Occipital lobe (tissue), 2 donors: ENCODE results near the gene CASKIN2. TPM values are rescaled to one million over a fixed set of nuclear protein-coding genes. Genes with fewer than 3 reads are reported as not detected.

Source experiments
- DNase-seq: peaks from one replicate; lab custom pipeline; 2025; lab: John Stamatoyannopoulos, UW
- total RNA-seq: library from RNA; depleted of rRNA; stranded (reverse); fragments of >200 nt; gene quantifications from one replicate; pipeline ENCODE4 v1.2.3, GENCODE V29; 2014

Gene CASKIN2
- total RNA-seq: 4.8 TPM

- peak; percentile 92 for DNase-seq
Observed at GRCh38 chr17:75515496-75516254, at the start of gene CASKIN2. TSS of gene CASKIN2 (minus strand) at chr17:75515537. CDS start at chr17:75513804, 1,733 bp downstream.

- DNase-seq: no peak
Observed at GRCh38 chr17:75565066-75565465, 49.7 kb upstream of the CASKIN2 start.

GRCh38 chr17:75564195-75564594 is 48.9 kb upstream of the CASKIN2 start:
- DNase-seq: no peak

- no peak for DNase-seq
Observed at GRCh38 chr17:75563063-75563758, 47.9 kb upstream of the CASKIN2 start.

- DNase-seq: no peak
Observed at GRCh38 chr17:75561927-75562603, 46.7 kb upstream of the CASKIN2 start.

- no peak for DNase-seq
Observed at GRCh38 chr17:75559958-75560533, 44.7 kb upstream of the CASKIN2 start.

GRCh38 chr17:75558666-75559530 is 43.6 kb upstream of the CASKIN2 start:
- DNase-seq: no peak

- no peak for DNase-seq
Observed at GRCh38 chr17:75557852-75558665, 42.7 kb upstream of the CASKIN2 start.

- DNase-seq: peak; percentile 52
Observed at GRCh38 chr17:75557075-75557851, 41.9 kb upstream of the CASKIN2 start.

GRCh38 chr17:75555679-75556153 is 40.4 kb upstream of the CASKIN2 start:
- DNase-seq: no peak

- no peak for DNase-seq
Observed at GRCh38 chr17:75553295-75554110, 38.2 kb upstream of the CASKIN2 start.

GRCh38 chr17:75552425-75553294 is 37.3 kb upstream of the CASKIN2 start:
- no peak for DNase-seq

GRCh38 chr17:75551266-75551665 is 35.9 kb upstream of the CASKIN2 start:
- DNase-seq: no peak

GRCh38 chr17:75550139-75550465 is 34.8 kb upstream of the CASKIN2 start:
- DNase-seq: no peak

- DNase-seq: no peak
Observed at GRCh38 chr17:75549246-75550138, 34.2 kb upstream of the CASKIN2 start.

- DNase-seq: no peak
Observed at GRCh38 chr17:75548813-75549212, 33.5 kb upstream of the CASKIN2 start.
